GM21737 (cell line): Measurements from ENCODE around the gene NFYC.
"Not testable (repeated sequence)": the region's sequence is repeated elsewhere in the genome, so short reads cannot be mapped to it uniquely, and the experiment has no call there.

Experiments used
- ATAC-seq: cut with Tn5 transposase; IDR thresholded peaks from one replicate; pipeline ENCODE4 v1.9.1; 2021; ENCODE audit warnings: mild to moderate bottlenecking, moderate library complexity; ENCODE audit not compliant: unreplicated experiment

Gene NFYC

DNA sequence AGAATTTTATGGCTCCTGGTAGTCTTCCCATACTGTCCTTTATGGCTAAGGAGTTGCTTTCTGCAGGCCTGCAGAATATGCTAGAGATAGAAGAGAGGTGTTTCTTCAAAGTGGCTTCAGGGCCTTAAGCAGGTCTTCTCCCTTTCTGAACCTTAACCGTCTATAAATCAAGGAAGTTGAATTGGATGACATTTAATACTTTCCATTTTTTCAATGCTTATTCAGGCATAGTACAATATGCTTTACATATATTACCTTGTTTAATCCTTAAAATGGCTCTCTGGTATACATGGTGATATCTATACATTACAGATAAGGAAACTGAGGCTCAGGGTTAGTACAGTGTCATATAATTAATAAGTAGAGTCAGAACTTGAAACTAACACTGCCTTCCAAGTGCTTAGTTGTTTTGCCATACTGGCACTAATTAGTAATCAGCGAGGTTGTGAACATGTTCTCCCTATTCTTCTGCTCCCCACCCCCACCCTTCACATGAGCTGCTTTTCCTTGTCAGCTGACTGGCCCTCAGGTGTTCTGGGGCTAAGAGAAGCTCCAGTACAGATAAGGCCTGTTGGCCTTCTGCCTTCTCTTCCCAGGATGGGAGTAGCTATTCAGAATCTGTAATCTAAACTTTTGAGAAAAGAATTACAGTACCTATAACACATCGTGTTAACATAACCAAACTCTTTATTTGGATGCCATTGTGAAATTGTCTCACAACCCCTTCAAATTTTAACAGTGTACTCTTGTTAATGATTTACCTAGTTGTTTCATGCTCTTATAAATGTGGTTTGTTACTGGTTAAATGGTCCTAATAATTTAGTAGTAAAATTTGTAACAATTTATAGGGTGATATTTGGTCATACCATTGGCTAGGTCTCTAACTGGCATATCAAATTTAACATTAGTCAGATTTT, 13.6 kb downstream of the NFYC start:
- ATAC-seq, result no peak

- no peak for ATAC-seq
Observed at GRCh38 chr1:40706626-40707025, 15.1 kb downstream of the NFYC start.

DNA sequence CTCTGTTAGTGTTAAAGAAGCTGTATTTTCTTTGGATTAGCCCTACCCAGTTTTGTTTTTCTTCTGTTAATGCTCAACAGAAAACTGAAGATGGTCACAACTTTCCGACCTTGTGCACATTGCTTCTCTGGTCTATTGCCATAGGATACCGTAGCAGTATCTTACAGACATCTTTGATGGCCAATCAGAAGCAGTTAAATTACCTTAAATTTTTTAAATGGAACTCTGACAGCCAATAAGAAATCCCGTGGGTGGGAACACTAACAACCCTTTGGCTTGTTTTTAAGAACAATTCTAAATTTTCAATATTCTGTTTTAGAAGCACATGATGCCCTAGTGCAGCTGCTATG, 17.2 kb downstream of the NFYC start:
- peak; percentile 58 for ATAC-seq

GRCh38 chr1:40709100-40709801, 17.7 kb downstream of the NFYC start:
- peak; percentile 80 for ATAC-seq

GRCh38 chr1:40709802-40710278, 18.3 kb downstream of the NFYC start:
- no peak for ATAC-seq

- ATAC-seq, result no peak
Observed at GRCh38 chr1:40710581-40711315, 19.2 kb downstream of the NFYC start.

DNA sequence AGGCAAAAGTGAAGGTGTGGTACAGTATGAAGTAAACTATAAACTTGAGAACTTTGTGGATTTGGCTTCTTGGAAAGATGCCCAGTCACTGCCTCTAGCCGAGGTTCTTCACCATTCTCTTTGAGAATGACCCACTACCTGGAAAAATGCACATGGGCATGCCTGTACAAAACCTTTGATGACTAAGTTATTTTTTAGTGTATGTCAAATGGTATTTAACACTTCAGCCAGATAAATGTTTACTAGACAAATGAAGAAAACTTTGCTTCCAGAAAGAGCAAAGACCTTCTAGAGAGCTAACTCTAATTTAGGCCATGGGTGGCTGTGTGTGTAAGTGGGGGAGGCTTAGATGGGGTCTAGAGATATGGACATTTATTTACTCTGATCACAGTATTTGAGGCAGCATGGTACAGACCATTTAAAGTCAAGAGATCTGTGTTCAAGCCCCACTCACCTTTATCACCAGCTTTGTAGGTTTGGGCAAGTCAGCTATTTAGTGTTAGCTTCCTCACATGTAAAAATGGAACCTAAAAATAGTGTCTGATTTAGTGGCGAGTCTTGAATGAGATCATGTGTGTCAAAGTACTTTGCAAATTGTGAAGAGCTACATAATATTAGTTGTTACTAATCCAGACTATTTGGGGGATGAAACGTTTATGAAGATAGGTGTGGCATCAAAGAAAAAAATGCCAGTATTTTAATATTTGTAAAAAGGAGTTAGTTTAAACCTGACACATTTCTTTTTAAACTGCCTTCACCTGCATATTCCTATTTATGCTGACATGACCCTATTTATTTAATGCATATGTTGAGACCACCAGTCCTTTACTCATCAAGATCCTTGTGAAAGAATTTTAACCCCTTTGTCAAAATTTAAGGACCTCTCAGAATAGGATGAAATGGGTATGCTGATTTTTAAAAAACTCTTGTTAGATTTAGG, 20.2 kb downstream of the NFYC start:
- ATAC-seq, result no peak

DNA sequence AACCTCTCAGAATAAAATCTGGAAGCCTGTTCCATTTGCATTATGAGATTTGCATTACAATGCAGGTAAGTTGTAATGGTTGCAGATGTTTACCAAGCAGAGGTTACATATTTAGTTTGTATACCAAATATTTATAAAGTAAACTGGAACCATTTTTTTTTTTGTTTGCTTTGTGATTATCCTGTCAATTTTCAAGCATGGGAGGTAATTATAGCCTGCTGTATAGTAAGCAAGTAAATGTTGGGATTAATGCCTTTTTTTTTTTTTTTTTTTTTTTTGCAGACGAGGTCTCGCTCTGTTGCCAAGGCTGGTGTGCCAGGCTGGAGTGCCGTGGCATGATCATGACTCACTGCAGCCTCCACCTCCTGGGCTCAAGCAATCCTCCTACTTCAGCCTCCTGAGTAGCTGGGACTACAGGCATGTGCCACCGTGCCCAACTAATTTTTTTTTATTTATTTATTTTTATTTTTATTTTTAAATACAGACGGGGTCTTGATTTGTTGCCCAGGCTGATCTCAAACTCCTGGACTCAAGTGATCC, 21.0 kb downstream of the NFYC start:
- no peak for ATAC-seq

DNA sequence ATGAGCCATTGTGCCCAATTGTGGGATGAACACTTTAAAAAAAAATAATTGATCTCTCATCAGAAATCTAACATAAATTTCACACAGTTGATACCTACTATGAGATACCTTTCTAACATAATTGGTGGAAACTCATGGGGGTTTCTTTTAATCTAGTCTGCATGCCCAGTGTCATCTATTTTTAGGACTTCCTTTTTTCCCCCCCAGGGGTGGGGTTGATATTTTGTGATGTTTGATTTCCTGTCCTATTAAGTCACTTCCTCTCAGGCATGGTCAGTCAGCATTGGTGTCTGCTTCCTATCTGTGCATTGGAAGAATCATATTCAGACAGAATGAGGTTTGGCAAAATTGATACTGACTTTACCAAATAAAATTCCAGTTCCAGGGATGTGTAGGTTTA, 21.5 kb downstream of the NFYC start:
- no peak for ATAC-seq

DNA sequence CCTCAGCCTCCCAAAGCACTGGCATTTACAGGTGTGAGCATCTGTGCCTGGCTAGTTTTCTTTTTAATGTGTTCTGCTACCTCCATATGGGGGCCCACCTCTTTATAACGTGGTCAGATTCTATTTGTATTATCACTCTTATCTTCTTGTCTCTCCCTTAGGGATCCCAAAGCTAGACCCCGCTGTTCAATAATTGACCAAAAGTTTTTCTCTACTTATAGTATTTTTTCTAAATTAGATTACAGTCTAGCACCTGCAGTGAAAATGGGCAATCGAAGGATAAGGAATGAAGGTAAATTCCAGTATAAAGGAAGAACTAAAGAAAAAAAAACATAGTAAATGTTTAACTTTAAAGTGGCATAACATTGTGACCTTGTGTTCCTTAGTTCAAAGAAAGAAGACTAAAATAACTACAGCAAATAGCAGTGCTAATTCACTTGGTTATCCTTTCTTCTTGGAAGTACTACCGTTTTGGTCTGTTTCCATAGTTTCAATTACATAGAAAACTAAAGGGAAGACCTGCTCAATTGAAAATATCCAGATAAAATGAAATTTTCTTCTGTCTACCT, 24.1 kb downstream of the NFYC start:
- ATAC-seq, result no peak

- ATAC-seq, result no peak
Observed at GRCh38 chr1:40717065-40717464, 25.6 kb downstream of the NFYC start.

GRCh38 chr1:40717955-40718354, 26.5 kb downstream of the NFYC start:
- no peak for ATAC-seq

- no peak for ATAC-seq
Observed at GRCh38 chr1:40720493-40720892, 29.0 kb downstream of the NFYC start.

DNA sequence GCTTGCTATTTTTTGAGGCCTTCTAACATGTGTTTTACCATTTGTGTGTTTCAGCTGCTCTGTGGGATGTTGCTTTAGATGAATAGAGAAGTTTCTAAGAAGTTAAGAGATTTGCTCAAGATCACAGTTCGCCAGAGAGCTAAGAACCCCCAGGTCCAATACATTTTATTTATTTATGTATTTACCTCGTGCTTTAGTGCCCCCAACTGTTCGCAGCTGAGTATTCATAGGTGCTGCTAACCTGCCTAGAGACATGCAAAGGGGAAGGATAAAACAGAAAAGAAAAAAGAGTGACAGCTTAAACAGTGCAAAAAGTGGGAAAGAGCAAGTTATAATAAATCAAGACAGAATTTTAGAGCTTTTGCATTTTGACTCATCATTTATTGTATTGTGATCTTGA, 31.1 kb downstream of the NFYC start:
- no peak for ATAC-seq

GRCh38 chr1:40723196-40723955, 31.9 kb downstream of the NFYC start:
- ATAC-seq, result no peak

GRCh38 chr1:40727662-40728061, 36.2 kb downstream of the NFYC start:
- not testable (repeated sequence) for ATAC-seq

GRCh38 chr1:40729316-40729862, 37.9 kb downstream of the NFYC start:
- not testable (repeated sequence) for ATAC-seq

GRCh38 chr1:40732756-40733301, 41.3 kb downstream of the NFYC start:
- ATAC-seq, result no peak
